ENCODE measurements around the gene PREX1.
A peak's percentile ranks its signal among the peaks of the same experiment; 100 is the strongest.

PREX1 gene

DNA sequence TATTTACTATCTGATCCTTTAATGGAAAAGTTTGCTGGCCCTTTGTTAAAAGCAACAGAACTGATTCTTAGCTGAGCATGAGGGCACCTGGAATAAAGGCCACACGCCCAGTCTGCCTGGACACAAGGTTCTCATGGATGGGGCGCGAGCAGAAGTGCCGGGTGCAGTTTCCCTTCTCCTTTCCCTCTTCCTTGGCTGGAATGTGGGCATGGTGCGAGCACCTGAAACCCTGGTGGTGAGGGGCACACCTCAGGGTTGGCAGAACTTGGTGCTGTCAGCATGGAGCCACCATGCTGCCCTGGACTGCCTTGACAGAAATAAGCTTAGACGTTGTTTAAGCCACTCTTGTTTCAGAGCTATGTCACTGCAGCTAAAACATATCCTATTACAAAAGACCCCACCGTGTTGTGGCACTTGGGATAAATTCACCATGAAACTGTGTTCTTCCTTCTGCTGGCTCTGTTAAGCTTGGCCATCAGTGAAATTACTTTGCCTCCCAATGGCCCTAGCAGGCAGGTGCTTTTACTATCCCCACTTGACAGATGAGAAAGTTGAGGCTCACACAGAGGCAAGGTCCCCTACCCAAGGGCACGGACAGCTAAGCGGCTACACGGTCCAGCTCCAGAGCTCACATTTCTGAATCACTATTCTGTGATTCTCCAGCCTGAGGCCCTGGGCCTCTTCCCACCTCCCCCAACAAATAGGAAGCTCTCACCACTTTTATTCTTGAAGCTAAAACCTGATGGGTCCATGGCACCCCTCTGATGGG is 115.9 kb downstream of the PREX1 start:
- no peak for DNase-seq

DNA sequence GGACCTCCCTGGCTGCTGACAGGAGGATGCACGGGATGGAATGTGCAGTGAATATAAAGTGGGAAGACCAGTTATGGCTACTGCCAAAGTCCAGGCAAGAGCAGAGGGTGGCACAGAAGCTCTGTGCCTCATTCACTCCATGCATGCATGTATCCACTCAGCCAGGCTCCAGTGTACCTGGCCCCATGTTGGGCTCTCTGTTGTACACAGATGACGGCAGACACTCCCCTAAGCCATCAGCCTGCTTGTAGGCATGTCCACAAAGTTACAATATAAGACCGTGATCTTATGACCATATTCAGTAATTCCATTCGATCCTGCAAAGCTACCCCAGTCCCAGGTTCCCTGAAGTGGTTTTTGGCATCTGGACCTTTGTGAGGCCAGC is 116.8 kb downstream of the PREX1 start:
- no peak for DNase-seq

DNA sequence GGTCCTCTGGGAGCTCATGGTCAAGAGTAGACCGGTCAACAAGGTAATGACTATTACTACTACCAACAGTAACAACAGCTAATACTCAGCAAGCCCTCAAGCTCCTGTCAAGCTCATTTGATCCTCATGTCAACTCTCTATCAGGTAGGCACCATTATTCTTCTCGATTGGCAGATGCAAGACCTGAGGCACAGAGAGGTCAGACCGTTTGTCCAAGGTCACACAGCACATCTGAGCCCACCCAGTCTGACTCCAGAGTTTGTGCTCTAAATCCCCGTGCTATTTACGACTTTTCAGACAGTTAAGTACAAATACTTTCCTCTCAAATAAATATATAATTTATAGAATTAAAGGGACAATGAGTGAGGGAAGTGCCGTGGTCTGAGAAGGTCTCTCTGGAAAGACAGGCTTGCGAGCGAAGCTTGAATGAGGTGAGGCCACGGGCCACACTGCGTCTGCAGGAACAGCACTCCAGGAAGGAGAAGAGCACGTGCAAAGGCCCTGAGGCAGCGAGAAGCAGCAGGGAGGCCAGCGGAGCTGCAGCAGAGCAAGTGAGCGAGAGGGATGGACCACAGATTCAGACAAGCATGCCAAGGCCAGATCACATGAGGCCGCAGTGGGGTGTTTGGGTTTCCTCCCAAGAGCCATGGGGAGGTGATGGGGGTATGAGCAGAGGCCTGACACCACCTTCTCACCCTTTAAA is 117.3 kb downstream of the PREX1 start:
- DNase-seq = no peak

DNA sequence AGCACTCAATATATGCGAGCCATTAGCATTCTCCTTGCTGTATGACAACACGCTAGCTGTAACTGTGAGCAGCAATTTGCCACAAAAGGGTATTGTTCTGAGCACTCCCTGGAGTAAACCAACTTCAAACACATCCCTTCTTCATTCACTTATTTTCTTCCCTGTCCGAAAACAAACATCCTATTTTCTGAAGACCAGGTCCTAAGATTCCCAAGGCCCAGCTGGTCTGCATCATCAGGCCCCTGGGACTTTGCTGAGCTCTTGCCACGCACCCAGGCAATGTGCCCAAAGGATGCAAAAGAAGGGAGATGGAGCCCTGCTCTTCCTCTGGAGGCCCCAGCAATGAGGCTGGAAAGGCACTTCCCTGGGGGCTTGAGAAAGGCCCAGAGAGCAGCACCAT is 118.1 kb downstream of the PREX1 start:
- no peak for DNase-seq

DNA sequence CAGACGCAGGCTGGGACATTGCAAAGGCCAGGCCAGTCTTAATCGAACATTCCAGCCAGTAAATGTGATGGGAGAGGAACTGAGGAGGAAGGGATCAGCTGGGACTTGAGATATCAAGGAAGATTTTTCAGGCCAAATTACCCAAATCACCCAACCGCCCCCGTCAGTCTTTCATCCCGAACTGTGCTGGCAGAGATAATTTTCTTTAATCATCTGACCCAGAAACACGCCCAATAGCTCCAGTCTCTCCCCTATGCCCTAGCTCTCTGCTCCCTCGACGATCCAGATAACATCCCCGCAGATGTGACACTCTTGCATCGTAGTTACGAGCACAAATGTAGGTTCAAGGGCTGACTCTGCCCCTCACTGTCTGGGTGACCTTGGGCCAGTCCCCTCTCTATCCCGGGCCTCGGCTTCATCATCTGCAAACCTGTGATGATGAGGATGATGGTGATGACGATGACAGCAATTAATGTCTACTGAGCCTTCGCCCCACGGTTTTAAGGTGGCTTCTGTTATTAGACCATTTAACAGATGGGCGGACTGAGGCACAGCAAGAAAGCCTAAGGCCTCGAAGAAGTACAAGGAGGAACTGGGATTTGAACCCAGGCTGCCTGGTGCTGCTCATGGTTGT is 118.6 kb downstream of the PREX1 start:
- no peak for DNase-seq

DNA sequence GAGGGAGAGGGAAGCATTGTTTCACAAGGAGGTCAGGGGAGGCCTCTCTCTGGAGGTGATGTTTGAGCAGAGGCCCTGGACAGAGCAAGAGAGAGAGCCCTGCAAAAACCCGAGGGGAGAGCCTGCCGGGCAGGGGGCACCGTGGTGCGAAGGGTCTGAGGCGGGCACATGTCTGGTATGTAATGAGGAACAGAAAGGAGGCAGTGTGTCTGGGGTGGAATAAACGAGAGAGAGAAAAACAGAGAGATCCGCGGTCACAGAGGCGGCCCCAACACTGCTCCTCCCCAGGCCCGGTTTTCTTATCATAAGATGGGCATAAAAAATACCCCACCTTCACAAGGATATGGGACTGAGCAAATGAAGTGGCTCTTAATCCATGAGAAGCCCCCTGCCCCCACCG is 119.2 kb downstream of the PREX1 start:
- DNase-seq = no peak

DNA sequence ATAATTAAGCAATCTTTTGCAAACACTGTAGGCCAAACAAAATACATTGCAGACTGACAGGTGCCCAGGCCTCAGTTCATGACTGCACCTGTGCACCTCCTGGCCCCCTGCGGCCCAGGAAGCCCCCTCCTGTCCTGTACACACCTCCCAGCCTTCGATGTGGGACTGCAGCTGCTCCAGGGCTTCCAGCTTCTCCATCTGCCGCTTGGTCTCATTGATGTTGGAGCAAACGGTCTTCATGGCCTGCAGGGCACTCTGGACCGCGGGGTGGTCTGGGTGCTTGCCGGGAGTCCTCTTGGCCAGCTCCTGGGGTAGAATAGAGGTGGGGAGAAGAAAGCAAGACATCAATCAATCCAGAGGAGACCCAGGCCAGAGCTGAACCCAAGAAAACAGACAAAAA is 119.7 kb downstream of the PREX1 start:
- DNase-seq = no peak

DNA sequence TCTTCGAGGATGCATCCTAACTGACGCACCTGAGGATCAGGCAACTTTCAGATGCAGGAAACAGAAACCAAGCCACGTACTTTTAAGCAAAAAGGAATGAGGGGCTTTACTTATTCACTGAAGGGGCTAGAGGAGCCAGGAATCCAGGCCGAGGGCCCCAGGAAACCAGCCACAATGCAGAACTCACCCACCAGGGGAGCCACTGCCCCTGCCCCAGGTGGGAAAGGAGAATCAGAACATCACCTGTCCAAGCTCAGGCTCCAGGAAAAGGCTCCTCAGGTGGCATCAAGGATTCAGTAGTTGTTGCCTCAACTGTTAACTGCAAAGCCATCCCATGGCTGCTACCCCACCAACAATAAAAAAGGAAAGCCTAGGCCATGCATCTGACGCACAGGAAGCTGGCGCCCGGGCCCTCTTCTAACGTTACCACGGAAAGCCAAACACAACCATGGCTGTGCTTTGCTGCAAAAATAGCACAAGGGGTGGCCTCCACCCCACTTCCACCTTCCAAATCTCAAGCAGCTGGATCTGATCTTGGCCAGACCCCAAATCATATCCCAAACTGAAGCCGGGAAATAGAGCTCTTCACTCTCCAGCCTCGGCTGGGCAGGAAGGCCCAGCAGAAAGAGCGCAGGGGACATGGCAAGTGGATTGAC is 121.0 kb downstream of the PREX1 start:
- DNase-seq = no peak

DNA sequence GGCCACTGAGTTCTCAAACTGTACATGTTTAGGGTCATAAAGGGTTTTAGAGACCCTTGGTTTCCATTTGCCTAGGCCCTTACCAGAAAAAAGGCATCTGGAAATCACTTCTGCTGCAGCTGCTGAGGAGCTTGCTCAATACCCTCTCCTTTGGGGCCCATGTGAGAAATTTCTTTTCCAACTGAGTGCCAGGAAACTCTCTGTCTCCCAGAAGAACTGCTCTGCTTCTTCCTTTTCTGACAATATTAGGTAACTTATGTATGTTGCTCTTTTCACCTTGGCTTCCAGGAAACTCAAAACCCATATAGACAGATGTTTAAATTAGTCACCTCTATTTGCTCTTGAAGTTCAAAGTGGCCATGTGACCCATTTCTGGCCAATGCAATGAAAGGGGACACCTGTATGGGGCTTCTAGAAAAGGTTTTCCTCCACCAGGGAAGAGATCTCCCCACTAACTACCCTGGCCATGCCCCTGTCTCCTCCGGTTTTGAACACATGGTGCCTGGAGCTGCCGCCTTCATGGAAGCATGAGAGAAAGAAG is 121.6 kb downstream of the PREX1 start:
- no peak for DNase-seq

DNA sequence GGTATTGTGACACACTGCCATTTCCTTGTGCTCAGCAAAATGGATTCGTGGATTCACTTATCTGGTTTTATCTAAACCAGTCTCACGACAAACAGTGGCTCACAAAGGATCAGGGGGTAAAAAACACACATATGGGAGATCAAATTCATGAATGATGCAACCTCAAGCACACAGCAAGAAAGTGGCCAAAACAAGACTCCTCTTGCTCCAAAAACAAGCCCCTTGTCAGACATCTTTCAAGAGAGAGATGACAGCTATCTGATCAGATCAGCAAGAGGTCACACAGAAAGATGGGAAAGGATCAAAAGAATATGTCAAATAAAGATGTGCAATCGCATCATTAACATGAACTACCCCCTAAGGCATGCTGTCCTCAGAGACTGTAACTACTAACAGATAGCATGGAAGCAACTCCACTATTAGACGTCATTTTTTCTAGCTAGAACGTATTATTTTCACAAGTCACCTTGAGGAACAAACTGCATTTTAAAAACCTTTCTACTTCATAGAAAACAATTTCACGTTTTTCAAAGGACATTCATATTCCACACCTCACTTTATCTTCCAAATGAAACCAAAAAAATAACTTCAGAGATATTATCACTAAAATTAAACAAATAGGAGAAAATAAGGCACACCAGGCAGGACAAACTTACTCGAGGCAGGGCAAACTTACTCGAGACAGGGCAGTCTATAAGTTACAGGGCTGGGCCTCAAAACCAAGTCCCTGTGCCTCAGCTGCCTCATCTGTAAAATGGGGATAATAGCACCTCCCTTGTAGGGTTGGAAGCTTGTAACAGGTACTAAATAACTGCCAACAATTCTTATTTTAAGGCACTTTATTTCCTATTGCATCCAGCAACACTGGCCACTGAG is 122.3 kb downstream of the PREX1 start:
- no peak for DNase-seq

DNA sequence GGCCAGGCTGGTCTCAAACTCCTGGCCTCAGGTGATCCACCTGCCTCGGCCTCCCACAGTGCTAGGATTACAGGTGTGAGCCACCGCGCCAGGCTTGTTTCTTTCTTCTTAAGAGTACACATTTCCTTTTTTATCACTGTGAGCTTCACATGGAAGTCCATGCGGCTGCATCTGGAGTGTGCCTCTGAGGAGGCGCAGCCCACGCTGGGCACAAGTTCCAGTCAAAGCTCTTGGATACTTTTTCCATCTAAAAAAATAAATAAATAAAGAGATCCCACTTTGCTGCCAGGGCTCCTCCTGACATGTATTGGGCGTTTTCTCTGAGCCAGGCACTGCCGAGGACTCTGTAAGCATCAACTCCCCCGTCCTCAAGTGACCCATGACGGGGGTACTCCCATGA is 123.0 kb downstream of the PREX1 start:
- DNase-seq = no peak

DNA sequence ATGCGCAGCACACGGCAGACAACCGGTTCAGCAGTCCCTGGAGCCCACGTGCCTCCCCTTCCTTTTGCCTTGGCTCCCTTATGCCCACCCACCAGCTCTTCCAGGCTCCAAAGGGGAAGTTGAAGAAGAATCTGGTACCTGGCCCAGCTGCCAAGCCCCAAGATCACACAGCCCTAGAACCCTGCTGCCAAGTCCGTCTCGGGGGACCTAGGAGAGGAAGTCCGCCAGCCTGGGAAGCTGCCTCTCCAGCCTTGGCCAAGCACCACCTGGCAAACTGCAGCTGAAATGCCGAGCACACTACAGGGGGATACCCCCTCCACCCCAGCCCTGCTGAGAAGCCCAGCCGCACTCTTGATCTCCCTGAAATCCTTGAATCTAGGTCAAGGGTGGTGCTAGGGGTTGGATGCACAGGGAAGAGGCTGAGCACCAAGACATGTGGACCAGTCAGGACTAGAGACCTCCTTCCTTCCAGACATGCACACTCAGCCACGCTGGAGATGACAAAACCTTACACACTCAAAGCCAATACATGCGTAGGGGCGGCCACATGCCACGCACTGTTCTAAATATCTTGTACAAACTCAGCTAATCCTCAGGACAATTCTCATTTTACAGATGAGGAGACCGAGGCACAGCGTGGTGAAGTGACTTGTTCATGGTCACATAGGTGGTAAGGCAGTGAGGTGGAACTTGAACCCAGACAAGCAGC is 124.1 kb downstream of the PREX1 start:
- no peak for DNase-seq

DNA sequence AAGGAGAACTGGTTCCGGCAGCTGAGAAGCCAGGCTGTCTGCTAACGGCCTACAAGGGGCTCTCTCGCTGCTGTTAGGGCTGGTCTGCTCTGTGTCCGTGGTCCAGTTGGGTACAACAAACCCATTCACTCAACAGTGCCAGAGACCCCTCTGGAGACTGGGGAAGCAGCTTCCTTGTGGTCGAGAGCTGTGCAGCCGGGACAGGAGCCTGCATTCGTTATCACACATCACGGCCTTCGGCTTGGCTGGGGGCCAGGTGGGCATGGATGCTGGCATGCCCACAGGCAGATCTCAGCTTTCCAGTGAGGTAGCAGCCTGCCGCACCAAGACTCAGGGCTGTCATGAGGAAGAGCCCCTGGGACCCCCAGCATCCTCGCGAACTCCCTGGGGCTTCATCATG is 124.7 kb downstream of the PREX1 start:
- DNase-seq = no peak

DNA sequence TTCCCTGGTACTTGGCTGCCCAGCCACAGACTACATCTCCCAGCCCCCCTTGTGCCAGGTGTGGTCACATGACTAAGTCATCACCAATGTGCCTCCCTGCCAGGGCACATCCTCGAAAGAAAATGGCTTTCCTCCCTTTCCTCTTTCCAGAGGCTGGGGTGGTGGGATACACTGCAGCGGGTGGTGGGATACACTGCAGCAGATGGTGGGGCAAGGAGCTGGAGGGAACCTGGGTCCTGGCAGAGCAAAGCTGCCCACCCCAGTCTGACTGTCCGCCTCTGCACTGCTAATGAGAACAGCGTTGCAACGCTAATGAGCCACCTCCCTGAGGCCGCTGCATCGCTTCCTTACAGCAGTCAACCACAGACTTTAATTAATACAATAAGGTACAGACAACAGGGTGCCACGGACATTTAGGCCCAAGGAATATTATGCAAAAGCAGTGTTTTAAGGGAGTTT is 125.3 kb downstream of the PREX1 start:
- DNase-seq = no peak

DNA sequence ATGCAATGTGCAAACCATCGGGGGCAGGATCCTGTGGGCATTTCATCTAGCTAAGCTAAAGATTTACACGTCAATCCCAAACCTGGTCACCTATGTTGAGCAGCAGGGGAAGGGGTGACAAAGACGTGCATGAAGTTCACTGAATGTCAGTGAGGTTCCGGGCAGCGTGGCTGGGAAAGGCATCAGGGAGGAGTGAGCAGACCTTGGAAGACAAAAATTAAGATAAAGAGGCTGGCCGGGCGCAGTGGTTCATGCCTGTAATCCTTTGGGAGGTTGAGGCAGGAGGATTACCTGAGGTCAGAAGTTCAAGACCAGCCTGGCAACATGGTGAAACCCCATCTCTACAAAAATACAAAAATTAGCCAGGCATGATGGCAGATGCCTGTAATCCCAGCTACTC is 126.1 kb downstream of the PREX1 start:
- no peak for DNase-seq

DNA sequence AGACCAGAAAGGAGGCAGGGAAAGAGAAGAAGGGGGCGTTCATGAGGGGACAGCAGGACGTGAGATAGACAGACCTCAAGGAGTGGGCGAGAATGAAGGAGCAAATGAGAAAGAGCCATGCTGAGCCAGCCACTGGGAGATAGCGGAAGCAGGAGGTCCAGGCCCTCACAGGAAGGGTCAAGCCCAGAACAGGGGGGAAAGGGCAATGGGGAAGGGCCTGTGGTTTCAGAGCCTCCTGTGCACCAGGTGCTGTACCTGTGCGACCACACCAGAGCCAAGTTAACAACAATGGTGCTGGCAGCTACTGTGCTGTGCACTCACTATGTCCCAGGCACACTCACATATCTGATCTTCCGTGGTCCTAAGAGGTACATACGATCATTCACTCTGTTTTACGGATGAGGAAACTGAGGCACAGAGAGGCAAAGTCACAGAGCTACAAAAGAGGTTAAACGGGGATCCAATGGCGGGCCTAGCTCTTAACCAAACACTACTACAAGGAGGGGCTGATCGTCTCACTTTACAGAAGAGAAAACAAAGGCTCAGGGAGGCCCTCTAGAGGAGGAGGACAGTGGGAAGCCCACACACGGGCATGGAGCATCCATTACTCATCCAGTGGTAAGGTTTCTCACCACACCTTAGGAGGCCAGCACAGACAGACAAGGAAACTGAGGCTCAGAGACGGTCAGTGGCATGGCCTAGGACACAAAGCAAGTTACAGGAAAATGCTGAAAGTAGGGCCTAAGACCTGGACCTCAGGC is 129.1 kb downstream of the PREX1 start:
- no peak for DNase-seq

DNA sequence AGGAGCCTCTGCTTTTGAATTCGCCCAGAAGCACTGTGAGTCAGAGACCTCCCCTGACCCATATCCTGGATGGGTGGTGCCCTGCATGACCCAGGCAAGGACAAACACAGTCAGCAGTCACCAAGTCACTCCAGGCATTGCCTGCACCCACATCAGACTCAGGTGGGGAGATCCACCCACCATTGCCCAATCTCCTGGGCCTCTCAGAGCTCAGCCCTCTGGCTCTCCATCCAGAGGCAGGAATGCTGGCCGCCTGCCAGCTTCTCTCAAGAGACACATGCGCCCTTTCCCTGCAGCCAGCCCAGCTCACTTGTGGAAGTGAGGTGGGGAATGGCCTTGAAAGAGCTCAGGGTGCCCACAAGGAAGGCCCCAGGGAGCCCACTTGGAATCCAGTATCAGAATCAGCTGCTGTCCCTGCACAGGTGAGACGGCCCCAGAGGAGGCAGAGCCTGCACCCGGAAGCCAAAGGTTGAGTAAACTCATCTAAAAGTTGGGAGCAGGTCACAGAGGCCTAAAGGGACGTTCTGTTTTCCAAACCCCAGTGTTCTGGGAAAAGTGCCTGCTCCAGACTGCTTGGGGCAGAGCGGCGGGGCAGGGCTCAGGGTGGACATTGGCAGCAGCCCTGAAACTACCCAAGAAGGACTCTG is 129.8 kb downstream of the PREX1 start:
- peak; percentile 90 for DNase-seq

DNA sequence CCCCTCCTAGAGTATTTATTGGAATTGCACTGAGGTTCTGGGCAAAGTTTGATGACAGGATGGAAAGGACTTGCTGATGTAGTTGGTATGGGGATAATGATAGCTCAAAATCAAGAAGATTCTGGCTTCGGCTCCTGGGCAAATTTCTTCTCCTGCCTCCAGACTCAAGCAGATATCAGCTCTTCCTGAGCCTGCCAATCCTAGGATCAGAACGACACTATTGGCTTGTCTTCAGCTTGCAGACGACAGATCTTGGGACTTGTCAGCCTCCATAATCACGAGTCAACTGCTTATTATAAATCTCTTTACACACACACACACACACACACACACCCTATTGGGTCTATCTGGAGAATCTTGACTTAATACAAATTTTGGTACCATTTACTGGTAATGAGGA is 131.1 kb downstream of the PREX1 start:
- no peak for DNase-seq

DNA sequence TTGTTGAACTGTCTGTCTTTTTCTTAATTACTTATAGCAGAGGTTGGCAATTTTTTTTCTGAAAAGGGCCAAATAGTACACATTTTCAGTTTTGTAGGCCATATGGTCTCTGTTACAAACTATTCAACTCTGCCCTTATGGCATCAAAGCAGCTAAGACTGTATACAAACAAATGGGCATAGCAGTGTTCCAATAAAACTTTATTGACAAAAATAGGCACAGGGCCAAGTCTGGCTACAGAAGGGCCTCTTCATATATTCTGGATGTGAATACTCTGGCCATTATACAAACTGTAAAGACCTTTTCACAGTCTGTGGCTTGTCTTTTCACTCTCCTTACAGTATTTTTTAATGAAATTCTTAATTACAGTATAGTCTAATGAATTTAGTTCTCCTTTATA is 132.1 kb downstream of the PREX1 start:
- no peak for DNase-seq

DNA sequence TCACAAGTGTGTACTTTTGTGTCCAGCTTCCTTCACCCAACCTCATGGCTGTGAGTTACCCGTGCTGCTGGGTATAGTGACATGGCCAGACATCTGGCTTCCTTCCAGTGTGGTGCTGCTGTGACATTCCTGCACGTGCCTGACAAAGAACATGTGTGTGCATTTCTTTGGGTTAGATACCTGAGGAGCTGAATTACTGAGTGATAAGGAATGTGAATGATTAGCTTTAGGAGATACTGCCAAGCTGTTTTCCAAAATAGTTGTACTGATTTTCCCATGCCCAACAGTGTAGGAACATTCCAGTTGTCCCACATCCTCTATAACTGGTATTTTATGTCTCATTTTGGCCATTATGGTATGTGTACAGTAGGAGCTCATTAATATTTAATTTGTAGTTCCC is 132.5 kb downstream of the PREX1 start:
- DNase-seq = no peak

Data from NCI-H510A (cell line).